Measurements from ENCODE around the gene TFAP2A. TPM values are rescaled to one million over a fixed set of nuclear protein-coding genes. Genes with fewer than 3 reads are reported as not detected.

The TFAP2A gene
- total RNA-seq, 1 experiment from 2014 or later = 24.3 TPM

DNA sequence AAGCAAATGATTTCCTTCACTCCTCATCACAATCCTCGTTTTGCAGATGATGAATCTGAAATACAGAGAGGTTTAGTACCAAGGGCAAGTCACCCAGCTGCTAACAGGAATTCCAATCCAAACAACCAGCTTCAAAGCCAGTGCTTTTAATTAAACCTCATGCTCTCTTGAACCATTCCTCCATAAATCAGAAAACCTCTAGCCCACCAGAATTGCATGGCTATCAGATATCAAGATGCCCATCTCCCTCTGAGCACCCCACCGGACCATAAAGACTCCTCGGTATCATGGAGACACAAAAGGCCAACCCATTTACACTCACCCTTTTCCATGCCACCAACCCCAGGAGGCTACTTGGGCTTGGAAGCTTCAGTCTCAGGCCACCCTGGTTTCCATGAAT is 46.0 kb downstream of the TFAP2A start (continued):
- TF ChIP-seq, protein P1, sequence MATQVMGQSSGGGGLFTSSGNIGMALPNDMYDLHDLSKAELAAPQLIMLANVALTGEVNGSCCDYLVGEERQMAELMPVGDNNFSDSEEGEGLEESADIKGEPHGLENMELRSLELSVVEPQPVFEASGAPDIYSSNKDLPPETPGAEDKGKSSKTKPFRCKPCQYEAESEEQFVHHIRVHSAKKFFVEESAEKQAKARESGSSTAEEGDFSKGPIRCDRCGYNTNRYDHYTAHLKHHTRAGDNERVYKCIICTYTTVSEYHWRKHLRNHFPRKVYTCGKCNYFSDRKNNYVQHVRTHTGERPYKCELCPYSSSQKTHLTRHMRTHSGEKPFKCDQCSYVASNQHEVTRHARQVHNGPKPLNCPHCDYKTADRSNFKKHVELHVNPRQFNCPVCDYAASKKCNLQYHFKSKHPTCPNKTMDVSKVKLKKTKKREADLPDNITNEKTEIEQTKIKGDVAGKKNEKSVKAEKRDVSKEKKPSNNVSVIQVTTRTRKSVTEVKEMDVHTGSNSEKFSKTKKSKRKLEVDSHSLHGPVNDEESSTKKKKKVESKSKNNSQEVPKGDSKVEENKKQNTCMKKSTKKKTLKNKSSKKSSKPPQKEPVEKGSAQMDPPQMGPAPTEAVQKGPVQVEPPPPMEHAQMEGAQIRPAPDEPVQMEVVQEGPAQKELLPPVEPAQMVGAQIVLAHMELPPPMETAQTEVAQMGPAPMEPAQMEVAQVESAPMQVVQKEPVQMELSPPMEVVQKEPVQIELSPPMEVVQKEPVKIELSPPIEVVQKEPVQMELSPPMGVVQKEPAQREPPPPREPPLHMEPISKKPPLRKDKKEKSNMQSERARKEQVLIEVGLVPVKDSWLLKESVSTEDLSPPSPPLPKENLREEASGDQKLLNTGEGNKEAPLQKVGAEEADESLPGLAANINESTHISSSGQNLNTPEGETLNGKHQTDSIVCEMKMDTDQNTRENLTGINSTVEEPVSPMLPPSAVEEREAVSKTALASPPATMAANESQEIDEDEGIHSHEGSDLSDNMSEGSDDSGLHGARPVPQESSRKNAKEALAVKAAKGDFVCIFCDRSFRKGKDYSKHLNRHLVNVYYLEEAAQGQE (IDR thresholded peaks at IDR 0.05; ENCODE audit: low read depth) = no peak
- no peak for TF ChIP-seq CEBPB (IDR thresholded peaks at IDR 0.05; ENCODE audit: low read depth)

DNA sequence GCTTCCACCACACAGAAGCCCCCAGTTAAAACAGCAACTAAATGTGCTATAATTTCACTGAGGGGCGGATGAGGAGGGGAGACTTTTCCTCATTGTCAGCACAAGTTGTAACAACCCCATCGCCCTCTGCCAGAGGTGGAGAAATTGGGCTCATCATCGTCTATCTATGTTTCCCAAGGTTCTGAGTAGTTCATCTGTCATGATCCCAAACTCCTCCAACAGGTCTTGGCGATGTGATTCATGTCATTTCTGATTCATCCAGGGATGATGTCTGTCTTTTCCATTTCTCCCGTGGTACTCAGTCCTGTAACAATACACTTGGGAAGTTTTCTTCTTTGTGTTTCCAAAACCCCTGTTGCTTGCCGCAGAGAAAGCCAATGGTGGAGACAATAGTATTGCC is 51.0 kb downstream of the TFAP2A start:
- no peak overlapping the region for H3K4me3 ChIP-seq (replicated peaks in 1 of 2; ENCODE audit: low read depth in 1 of 2, low read length in 2 of 2)
- H3K27ac ChIP-seq (ENCODE audit: low read depth, low read length) = no peak overlapping the region
- H3K9ac ChIP-seq (ENCODE audit: low read length) = no peak overlapping the region
- H3K4me1 ChIP-seq (ENCODE audit: control insufficient read depth in 1 of 2, insufficient read depth in 2 of 2, low read length in 2 of 2) = no peaks in the 10 kb centered on the region
- no TSS peak for BruUV-seq (replicated peaks)
- POLR2A ChIA-PET = interaction anchor here (0.6 kb wide), 1 partner anchor 43 kb away, joined by 3 read pairs; no protein-coding TSS in a partner anchor
- intact Hi-C loops (cut with micrococcal nuclease) = no loop called here
- no peak overlapping the region for H3K4me2 ChIP-seq (ENCODE audit: low read length)
- no peak for DNase-seq (ENCODE audit: low read depth, low spot score)
- ATAC-seq = no peak
- no peaks in the 10 kb centered on the region for H3K27me3 ChIP-seq (ENCODE audit: insufficient read depth, low read length)
- CTCF ChIA-PET = no interaction called here
- RAD21 ChIA-PET (ENCODE audit: low non-redundant PET in 1 of 2, low total read pairs in 2 of 2, uncharacterized antibody in 2 of 2, unreplicated experiment in 2 of 2) = no interaction called here
- H2AFZ ChIP-seq (ENCODE audit: low read depth, low read length, poor library complexity, severe bottlenecking) = no peak overlapping the region
- no peaks in the 10 kb centered on the region for H3K9me3 ChIP-seq (ENCODE audit: control insufficient read depth in 1 of 2, insufficient read depth in 1 of 2, low read depth in 1 of 2, low read length in 2 of 2)
- H3K36me3 ChIP-seq (ENCODE audit: control insufficient read depth in 1 of 2, insufficient read depth in 2 of 2, low read length in 2 of 2) = no peaks in the 10 kb centered on the region
- no peaks in the 10 kb centered on the region for H4K20me1 ChIP-seq (ENCODE audit: insufficient read depth)
- no peaks in the 10 kb centered on the region for H3K9me2 ChIP-seq (ENCODE audit: insufficient read depth)
- H3K79me2 ChIP-seq (ENCODE audit: insufficient read depth, low read length) = no peaks in the 10 kb centered on the region
- no peak for TF ChIP-seq TCF7L2 (IDR thresholded peaks at IDR 0.05; ENCODE audit: borderline replicate concordance, extremely low read depth, insufficient read depth, insufficient read length)
- no peak for TF ChIP-seq EZH2phosphoT487 (IDR thresholded peaks at IDR 0.05; ENCODE audit: borderline replicate concordance)
- TF ChIP-seq, protein P2, sequence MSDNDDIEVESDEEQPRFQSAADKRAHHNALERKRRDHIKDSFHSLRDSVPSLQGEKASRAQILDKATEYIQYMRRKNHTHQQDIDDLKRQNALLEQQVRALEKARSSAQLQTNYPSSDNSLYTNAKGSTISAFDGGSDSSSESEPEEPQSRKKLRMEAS (IDR thresholded peaks at IDR 0.05) = no peak
- TF ChIP-seq CBX3 (IDR thresholded peaks at IDR 0.05; ENCODE audit: low read depth) = no peak
- TF ChIP-seq SRF (IDR thresholded peaks at IDR 0.05; ENCODE audit: low read depth) = no peak
- TF ChIP-seq SIN3A (IDR thresholded peaks at IDR 0.05; ENCODE audit: low read depth) = no peak
- no peak for TF ChIP-seq ELF1 (IDR thresholded peaks at IDR 0.05; ENCODE audit: borderline replicate concordance, low read depth)
- no peak for TF ChIP-seq EZH2 (IDR thresholded peaks at IDR 0.05)
- TF ChIP-seq POLR2A (IDR thresholded peaks at IDR 0.05; ENCODE audit: borderline replicate concordance, extremely low read depth, insufficient read depth, insufficient read length) = no peak
- no peak for TF ChIP-seq JUND (IDR thresholded peaks at IDR 0.05)
- TF ChIP-seq, protein P3, sequence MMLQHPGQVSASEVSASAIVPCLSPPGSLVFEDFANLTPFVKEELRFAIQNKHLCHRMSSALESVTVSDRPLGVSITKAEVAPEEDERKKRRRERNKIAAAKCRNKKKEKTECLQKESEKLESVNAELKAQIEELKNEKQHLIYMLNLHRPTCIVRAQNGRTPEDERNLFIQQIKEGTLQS (IDR thresholded peaks at IDR 0.05) = no peak
- no peak for TF ChIP-seq SP1 (IDR thresholded peaks at IDR 0.05; ENCODE audit: low read depth)
- no peak for TF ChIP-seq CEBPB (IDR thresholded peaks at IDR 0.05; ENCODE audit: low read depth)
